GM18517 (cell line): ENCODE data around the gene LAPTM5.

Experiments used
- ATAC-seq: cut with Tn5 transposase; IDR thresholded peaks from one replicate; pipeline ENCODE4 v1.9.1; 2021; ENCODE audit warnings: mild to moderate bottlenecking, moderate library complexity; ENCODE audit not compliant: unreplicated experiment

The LAPTM5 gene

GRCh38 chr1:30758121-30758688 lies 631 bp upstream of the LAPTM5 start:
- no peak for ATAC-seq

- ATAC-seq, result no peak
These were observed 826 bp downstream of the LAPTM5 start for GRCh38 chr1:30756545-30757351.

- ATAC-seq, result no peak
These were observed 1.4 kb downstream of the LAPTM5 start for GRCh38 chr1:30756206-30756544.

GRCh38 chr1:30755746-30756145 lies 1.8 kb downstream of the LAPTM5 start:
- ATAC-seq, result no peak

- ATAC-seq, result no peak
These were observed 2.2 kb downstream of the LAPTM5 start for GRCh38 chr1:30755334-30755733.

GRCh38 chr1:30754684-30755171 lies 2.8 kb downstream of the LAPTM5 start:
- peak; percentile 50 for ATAC-seq

- no peak for ATAC-seq
These were observed 3.9 kb downstream of the LAPTM5 start for GRCh38 chr1:30753660-30754123.

- no peak for ATAC-seq
These were observed 4.5 kb downstream of the LAPTM5 start for GRCh38 chr1:30753118-30753517.

- ATAC-seq, result no peak
These were observed 5.0 kb downstream of the LAPTM5 start for GRCh38 chr1:30752651-30752908.

- ATAC-seq, result no peak
These were observed 5.5 kb downstream of the LAPTM5 start for GRCh38 chr1:30751830-30752650.

GRCh38 chr1:30750731-30751291 lies 6.8 kb downstream of the LAPTM5 start:
- no peak for ATAC-seq

- ATAC-seq, result no peak
These were observed 7.6 kb downstream of the LAPTM5 start for GRCh38 chr1:30749691-30750583.

GRCh38 chr1:30748699-30749401 lies 8.7 kb downstream of the LAPTM5 start:
- ATAC-seq, result no peak

GRCh38 chr1:30748098-30748698 lies 9.4 kb downstream of the LAPTM5 start:
- no peak for ATAC-seq

GRCh38 chr1:30747033-30748008 lies 10.3 kb downstream of the LAPTM5 start:
- no peak for ATAC-seq

- no peak for ATAC-seq
These were observed 11.2 kb downstream of the LAPTM5 start for GRCh38 chr1:30746212-30747032.

GRCh38 chr1:30745834-30746208 lies 11.8 kb downstream of the LAPTM5 start:
- no peak for ATAC-seq
